ENCODE data around the gene TAS2R40. TPM values are rescaled to one million over a fixed set of nuclear protein-coding genes. Genes with fewer than 3 reads are reported as not detected.
"Not testable (repeated sequence)": the region's sequence is repeated elsewhere in the genome, so short reads cannot be mapped to it uniquely, and the experiment has no call there.

The TAS2R40 gene
- total and polyA plus RNA-seq, 2 donors (not counting 1 experiment from before 2014, with no cell fraction given) = not detected

GRCh38 chr7:143263266-143264195, 41.7 kb downstream of the TAS2R40 start, which contains the start of gene GSTK1:
Gene GSTK1 (plus strand): TSS chr7:143263441. CDS start chr7:143263514, 73 bp downstream.
- DNase-seq (ENCODE audit: low read depth in 2 of 2) = peak; percentile 64 to 67
- Histone ChIP-seq H4K20me1 (ENCODE audit: control insufficient read depth, extremely low read depth, insufficient read depth, low read length) (no peaks in the 10 kb centered on the region), H3K36me3 (ENCODE audit: control insufficient read depth, insufficient read depth, low read length) (peaks cover 4% of the 10 kb centered on the region), H3K4me2 (ENCODE audit: extremely low read depth, insufficient read depth, low read length) (peak within 1 kb of the TSS; percentile 91), H3K4me1 (ENCODE audit: control insufficient read depth, extremely low read depth, insufficient read depth, low read length) (peaks cover 2% of the 10 kb centered on the region), H3K27ac (ENCODE audit: insufficient read depth, low read length) (peak within 1 kb of the TSS; percentile 76), H3K79me2 (ENCODE audit: control insufficient read depth, insufficient read depth, low read length) (peaks cover 4% of the 10 kb centered on the region), H3K27me3 (ENCODE audit: control insufficient read depth, insufficient read depth, low read length) (no peaks in the 10 kb centered on the region), H3K4me3 (replicated peaks in 1 of 4; ENCODE audit: control extremely low read depth in 1 of 4, insufficient read depth in 1 of 4, low read depth in 3 of 4, low read length in 4 of 4) (peak within 1 kb of the TSS; percentile 70 to 98 (median 76)), H3K9ac (ENCODE audit: insufficient read depth, low read length) (peak within 1 kb of the TSS; percentile 75), H3K9me3 (ENCODE audit: control insufficient read depth, insufficient read depth, low read depth, low read length) (no peaks in the 10 kb centered on the region), H2AFZ (ENCODE audit: low read length) (peak within 1 kb of the TSS; percentile 82)
- TF ChIP-seq EZH2 (IDR thresholded peaks at IDR 0.05; ENCODE audit: low read length, missing control alignments) = no peak
- TF ChIP-seq CTCF (conservative IDR thresholded peaks at IDR 0.05 in 1 of 2, IDR thresholded peaks at IDR 0.05 in 1 of 2; ENCODE audit: low read depth in 1 of 2, low read length in 2 of 2) = no peak

GRCh38 chr7:143264196-143264568, 42.3 kb downstream of the TAS2R40 start:
- not testable (repeated sequence) for DNase-seq (ENCODE audit: low read depth in 2 of 2); H3K36me3 ChIP-seq (ENCODE audit: control insufficient read depth, insufficient read depth, low read length); H3K79me2 ChIP-seq (ENCODE audit: control insufficient read depth, insufficient read depth, low read length); H3K4me1 ChIP-seq (ENCODE audit: control insufficient read depth, extremely low read depth, insufficient read depth, low read length); H3K27ac ChIP-seq (ENCODE audit: insufficient read depth, low read length); H3K9ac ChIP-seq (ENCODE audit: insufficient read depth, low read length); H3K27me3 ChIP-seq (ENCODE audit: control insufficient read depth, insufficient read depth, low read length); H3K9me3 ChIP-seq (ENCODE audit: control insufficient read depth, insufficient read depth, low read depth, low read length); H4K20me1 ChIP-seq (ENCODE audit: control insufficient read depth, extremely low read depth, insufficient read depth, low read length)
- H2AFZ ChIP-seq (ENCODE audit: low read length) = peak overlapping the region; percentile 82
- peak overlapping the region; percentile 70 to 98 (median 76) for H3K4me3 ChIP-seq (replicated peaks in 1 of 4; ENCODE audit: control extremely low read depth in 1 of 4, insufficient read depth in 1 of 4, low read depth in 3 of 4, low read length in 4 of 4)
- H3K4me2 ChIP-seq (ENCODE audit: extremely low read depth, insufficient read depth, low read length) = peak overlapping the region; percentile 91

- Histone ChIP-seq H3K79me2 (ENCODE audit: control insufficient read depth, insufficient read depth, low read length) (peaks cover 4% of the 10 kb centered on the region), H3K9me3 (ENCODE audit: control insufficient read depth, insufficient read depth, low read depth, low read length) (no peaks in the 10 kb centered on the region), H3K4me1 (ENCODE audit: control insufficient read depth, extremely low read depth, insufficient read depth, low read length) (peaks cover 2% of the 10 kb centered on the region), H3K36me3 (ENCODE audit: control insufficient read depth, insufficient read depth, low read length) (peaks cover 7% of the 10 kb centered on the region), H3K4me3 (replicated peaks in 1 of 4; ENCODE audit: control extremely low read depth in 1 of 4, insufficient read depth in 1 of 4, low read depth in 3 of 4, low read length in 4 of 4) (peak overlapping the region in 1 of 4 experiments; percentile 98), H3K9ac (ENCODE audit: insufficient read depth, low read length) (no peak overlapping the region), H3K27me3 (ENCODE audit: control insufficient read depth, insufficient read depth, low read length) (no peaks in the 10 kb centered on the region), H4K20me1 (ENCODE audit: control insufficient read depth, extremely low read depth, insufficient read depth, low read length) (no peaks in the 10 kb centered on the region), H3K4me2 (ENCODE audit: extremely low read depth, insufficient read depth, low read length) (no peak overlapping the region), H3K27ac (ENCODE audit: insufficient read depth, low read length) (no peak overlapping the region), H2AFZ (ENCODE audit: low read length) (no peak overlapping the region)
- no peak for TF ChIP-seq EZH2 (IDR thresholded peaks at IDR 0.05; ENCODE audit: low read length, missing control alignments)
- no peak for DNase-seq (ENCODE audit: low read depth in 2 of 2)
Observed at GRCh38 chr7:143265017-143265693, 43.3 kb downstream of the TAS2R40 start.

Measured in fibroblast of lung (primary cell).